ENCODE measurements around the gene ZEB1. TPM values are rescaled to one million over a fixed set of nuclear protein-coding genes. Genes with fewer than 3 reads are reported as not detected.

ZEB1 gene
- total and polyA plus RNA-seq, 9 of the 15 experiments (the other 6 are each of a cell fraction or from before 2014, with no cell fraction given) = 2.1 to 8.4 (median 4.9) TPM

DNA sequence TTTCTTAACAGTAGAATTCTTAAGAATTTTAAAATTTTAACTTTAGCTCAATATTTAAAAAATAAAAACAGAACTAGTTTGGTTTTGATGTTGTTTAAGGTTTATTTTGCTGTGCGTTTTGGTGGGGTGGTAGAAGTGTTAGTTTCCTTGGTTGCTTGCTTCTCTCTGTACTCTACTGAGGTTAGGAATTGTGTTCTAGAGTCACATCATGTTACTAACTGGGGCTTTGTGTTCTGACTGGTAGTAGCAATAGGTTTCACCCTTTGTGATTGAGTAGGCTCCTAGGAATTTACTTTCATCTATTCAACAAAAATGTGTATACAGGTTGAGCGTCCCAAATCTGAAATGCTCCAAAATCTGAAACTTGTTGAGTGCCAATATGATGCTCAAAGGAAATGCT lies 99.5 kb downstream of the ZEB1 start:
- 0% methylated on average over 2 of the region's 2 CpGs for WGBS (ENCODE audit: insufficient coverage, low coverage, missing lambda C conversion rate)
- Histone ChIP-seq H3K4me1 (replicated peaks in 1 of 2; ENCODE audit: control insufficient read depth in 2 of 2, insufficient read depth in 2 of 2, low read length in 2 of 2) (no peaks in the 10 kb centered on the region), H3K9ac (ENCODE audit: insufficient read depth in 1 of 2, low read depth in 2 of 2, low read length in 2 of 2) (no peak overlapping the region), H3K4me3 (no peak overlapping the region), H3K27me3 (ENCODE audit: control insufficient read depth in 2 of 2, insufficient read depth in 2 of 2, low read length in 2 of 2) (no peaks in the 10 kb centered on the region), H3K27ac (ENCODE audit: extremely low read depth, low read depth, low read length) (no peak overlapping the region), H3K9me1 (ENCODE audit: control insufficient read depth, insufficient read depth, low read length) (no peaks in the 10 kb centered on the region), H2AFZ (ENCODE audit: low read depth, low read length) (no peak overlapping the region), H3K36me3 (ENCODE audit: control insufficient read depth, insufficient read depth, low read length) (no peaks in the 10 kb centered on the region), H4K20me1 (replicated peaks; ENCODE audit: control insufficient read depth, insufficient read depth, low read length) (no peaks in the 10 kb centered on the region), H3K79me2 (ENCODE audit: control insufficient read depth, insufficient read depth, low read length) (no peaks in the 10 kb centered on the region), H3K4me2 (ENCODE audit: insufficient read depth, low read length) (no peak overlapping the region), H3K9me3 (replicated peaks; ENCODE audit: control insufficient read depth, insufficient read depth, low read depth, low read length) (no peaks in the 10 kb centered on the region; the same call in 1 of the 2 replicates)
- FAIRE-seq (no peak), ATAC-seq (no peak), DNase-seq (ENCODE audit: extremely low read depth in 1 of 4, low spot score in 3 of 4) (no peak)
- BruUV-seq (replicated peaks) = no TSS peak
- ChIA-PET CTCF (ENCODE audit: low intra/inter-chr PET ratio) (no interaction called here), POLR2A (no interaction called here)
- intact Hi-C loops (cut with micrococcal nuclease) (no loop called here), in situ Hi-C loops (cut with MboI) (no loop called here)
- TF ChIP-seq, protein P1, sequence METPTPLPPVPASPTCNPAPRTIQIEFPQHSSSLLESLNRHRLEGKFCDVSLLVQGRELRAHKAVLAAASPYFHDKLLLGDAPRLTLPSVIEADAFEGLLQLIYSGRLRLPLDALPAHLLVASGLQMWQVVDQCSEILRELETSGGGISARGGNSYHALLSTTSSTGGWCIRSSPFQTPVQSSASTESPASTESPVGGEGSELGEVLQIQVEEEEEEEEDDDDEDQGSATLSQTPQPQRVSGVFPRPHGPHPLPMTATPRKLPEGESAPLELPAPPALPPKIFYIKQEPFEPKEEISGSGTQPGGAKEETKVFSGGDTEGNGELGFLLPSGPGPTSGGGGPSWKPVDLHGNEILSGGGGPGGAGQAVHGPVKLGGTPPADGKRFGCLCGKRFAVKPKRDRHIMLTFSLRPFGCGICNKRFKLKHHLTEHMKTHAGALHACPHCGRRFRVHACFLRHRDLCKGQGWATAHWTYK (CRISPR knock-in tag; IDR thresholded peaks at IDR 0.05) = no peak
- TF ChIP-seq, protein P2, sequence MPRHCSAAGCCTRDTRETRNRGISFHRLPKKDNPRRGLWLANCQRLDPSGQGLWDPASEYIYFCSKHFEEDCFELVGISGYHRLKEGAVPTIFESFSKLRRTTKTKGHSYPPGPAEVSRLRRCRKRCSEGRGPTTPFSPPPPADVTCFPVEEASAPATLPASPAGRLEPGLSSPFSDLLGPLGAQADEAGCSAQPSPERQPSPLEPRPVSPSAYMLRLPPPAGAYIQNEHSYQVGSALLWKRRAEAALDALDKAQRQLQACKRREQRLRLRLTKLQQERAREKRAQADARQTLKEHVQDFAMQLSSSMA (CRISPR knock-in tag; IDR thresholded peaks at IDR 0.05) = no peak
- TF ChIP-seq, protein P3, sequence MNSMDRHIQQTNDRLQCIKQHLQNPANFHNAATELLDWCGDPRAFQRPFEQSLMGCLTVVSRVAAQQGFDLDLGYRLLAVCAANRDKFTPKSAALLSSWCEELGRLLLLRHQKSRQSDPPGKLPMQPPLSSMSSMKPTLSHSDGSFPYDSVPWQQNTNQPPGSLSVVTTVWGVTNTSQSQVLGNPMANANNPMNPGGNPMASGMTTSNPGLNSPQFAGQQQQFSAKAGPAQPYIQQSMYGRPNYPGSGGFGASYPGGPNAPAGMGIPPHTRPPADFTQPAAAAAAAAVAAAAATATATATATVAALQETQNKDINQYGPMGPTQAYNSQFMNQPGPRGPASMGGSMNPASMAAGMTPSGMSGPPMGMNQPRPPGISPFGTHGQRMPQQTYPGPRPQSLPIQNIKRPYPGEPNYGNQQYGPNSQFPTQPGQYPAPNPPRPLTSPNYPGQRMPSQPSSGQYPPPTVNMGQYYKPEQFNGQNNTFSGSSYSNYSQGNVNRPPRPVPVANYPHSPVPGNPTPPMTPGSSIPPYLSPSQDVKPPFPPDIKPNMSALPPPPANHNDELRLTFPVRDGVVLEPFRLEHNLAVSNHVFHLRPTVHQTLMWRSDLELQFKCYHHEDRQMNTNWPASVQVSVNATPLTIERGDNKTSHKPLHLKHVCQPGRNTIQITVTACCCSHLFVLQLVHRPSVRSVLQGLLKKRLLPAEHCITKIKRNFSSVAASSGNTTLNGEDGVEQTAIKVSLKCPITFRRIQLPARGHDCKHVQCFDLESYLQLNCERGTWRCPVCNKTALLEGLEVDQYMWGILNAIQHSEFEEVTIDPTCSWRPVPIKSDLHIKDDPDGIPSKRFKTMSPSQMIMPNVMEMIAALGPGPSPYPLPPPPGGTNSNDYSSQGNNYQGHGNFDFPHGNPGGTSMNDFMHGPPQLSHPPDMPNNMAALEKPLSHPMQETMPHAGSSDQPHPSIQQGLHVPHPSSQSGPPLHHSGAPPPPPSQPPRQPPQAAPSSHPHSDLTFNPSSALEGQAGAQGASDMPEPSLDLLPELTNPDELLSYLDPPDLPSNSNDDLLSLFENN (IDR thresholded peaks at IDR 0.05; ENCODE audit: low read depth in 2 of 2, low read length in 2 of 2) = no peak
- TF ChIP-seq, protein P4, sequence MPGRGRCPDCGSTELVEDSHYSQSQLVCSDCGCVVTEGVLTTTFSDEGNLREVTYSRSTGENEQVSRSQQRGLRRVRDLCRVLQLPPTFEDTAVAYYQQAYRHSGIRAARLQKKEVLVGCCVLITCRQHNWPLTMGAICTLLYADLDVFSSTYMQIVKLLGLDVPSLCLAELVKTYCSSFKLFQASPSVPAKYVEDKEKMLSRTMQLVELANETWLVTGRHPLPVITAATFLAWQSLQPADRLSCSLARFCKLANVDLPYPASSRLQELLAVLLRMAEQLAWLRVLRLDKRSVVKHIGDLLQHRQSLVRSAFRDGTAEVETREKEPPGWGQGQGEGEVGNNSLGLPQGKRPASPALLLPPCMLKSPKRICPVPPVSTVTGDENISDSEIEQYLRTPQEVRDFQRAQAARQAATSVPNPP (IDR thresholded peaks at IDR 0.05; ENCODE audit: borderline replicate concordance, insufficient read depth, insufficient read length) = no peak
- TF ChIP-seq PRPF4 (IDR thresholded peaks at IDR 0.05; ENCODE audit: insufficient read depth, low read depth, low read length, poor library complexity, severe bottlenecking) (no peak), ZFP1 (CRISPR knock-in tag; IDR thresholded peaks at IDR 0.05) (no peak)
